Right lobe of liver (tissue), 6 donors: ENCODE data around the gene ARAP3. TPM values are rescaled to one million over a fixed set of nuclear protein-coding genes. Genes with fewer than 3 reads are reported as not detected.

Experiments
- ATAC-seq, 4 donors: fragments of 200-7000 bp; cut with Tn5 transposase; one replicate each; pipeline ENCODE4 v1.9.1; 2020; ENCODE audit warnings: mild to moderate bottlenecking in 4 of 4, moderate library complexity in 4 of 4
- DNase-seq, 3 donors: peaks; one replicate each; pipeline ENCODE4 v3.0.0-alpha.2; 2020
- H3K27ac ChIP-seq, 3 donors: fragments of 200-600 bp; one replicate each; pipeline ENCODE4 v1.8.0; 2022
- H3K27me3 ChIP-seq, 2 donors: fragments of 200-600 bp; one replicate each; pipeline ENCODE4 v1.8.0; 2022
- H3K36me3 ChIP-seq, 4 donors: fragments of 200-600 bp; sonication (generic) in 1 of 4; one replicate each; pipeline versions ENCODE4 v1.5.1 to v1.8.0; 2017 to 2022; ENCODE audit warnings: control low read depth in 1 of 4
- H3K4me1 ChIP-seq, 4 donors: fragments of 200-600 bp; sonication (generic) in 1 of 4; one replicate each; pipeline versions ENCODE4 v1.5.1 to v1.8.0; 2017 to 2022; ENCODE audit warnings: control low read depth in 1 of 4
- H3K4me3 ChIP-seq, 3 donors: fragments of 200-600 bp; one replicate each; pipeline ENCODE4 v1.8.0; 2022
- H3K9me3 ChIP-seq, 4 donors: fragments of 200-600 bp; sonication (generic) in 1 of 4; one replicate each; pipeline versions ENCODE4 v1.5.1 to v1.8.0; 2017 to 2022; ENCODE audit warnings: control low read depth in 1 of 4
- POLR2A ChIP-seq: fragments of 450-650 bp; IDR thresholded peaks from one replicate; pipeline ENCODE4 v1.6.1; 2017; ENCODE audit warnings: antibody characterized with exemption, mild to moderate bottlenecking
- WGBS: methylation state at CpG from one replicate; pipeline ENCODE4 v1.1.6; 2018; ENCODE audit warnings: low coverage, low lambda C conversion rate; ENCODE audit not compliant: insufficient coverage; ENCODE audit errors: missing lambda C conversion rate; 5-methylcytosine and 5-hydroxymethylcytosine counted together
- intact Hi-C, 2 donors: fragments of 100-400 bp; cut with DNase I; formaldehyde crosslinking; loops; one replicate each; pipeline versions ENCODE4 v1.11.2 to v1.14.1; 2022
- total RNA-seq, 6 experiments: library from RNA; depleted of rRNA in 2 of 6; stranded (reverse); fragments of >200 nt in 2 of 6; fragmentation: NEBNext Ultra II Directional in 3 of 6; extraction: Animal tissue kit (Norgen Biotek cat#: 25700) in 3 of 6; gene quantifications; one replicate each; pipeline versions ENCODE4 v1.1.0 to v1.2.4, GENCODE V29; 2016 to 2023
- TF ChIP-seq, protein P1 (sequence below), 4 donors: fragments of 200-600 bp in 3 of 4; fragments of 450-650 bp in 1 of 4; IDR thresholded peaks; one replicate each; pipeline versions ENCODE4 v1.5.1 to v1.8.0; 2016 to 2022; ENCODE audit warnings: antibody characterized with exemption in 4 of 4, mild to moderate bottlenecking in 2 of 4
- donor health status: DM: no; HTN: yes; CAD: no.
- donor health status: DM: no; HTN: no; CAD: no.
- donor health status: DM: no; HTN: no; CAD: no.
- donor health status: DM: no; HTN: yes; CAD: no.
- donor health status: DM: no; HTN: yes; CAD: no.

The ARAP3 gene
- total RNA-seq, 6 experiments from 2014 or later, result 1.4 to 6.0 (median 3.7) TPM

DNA sequence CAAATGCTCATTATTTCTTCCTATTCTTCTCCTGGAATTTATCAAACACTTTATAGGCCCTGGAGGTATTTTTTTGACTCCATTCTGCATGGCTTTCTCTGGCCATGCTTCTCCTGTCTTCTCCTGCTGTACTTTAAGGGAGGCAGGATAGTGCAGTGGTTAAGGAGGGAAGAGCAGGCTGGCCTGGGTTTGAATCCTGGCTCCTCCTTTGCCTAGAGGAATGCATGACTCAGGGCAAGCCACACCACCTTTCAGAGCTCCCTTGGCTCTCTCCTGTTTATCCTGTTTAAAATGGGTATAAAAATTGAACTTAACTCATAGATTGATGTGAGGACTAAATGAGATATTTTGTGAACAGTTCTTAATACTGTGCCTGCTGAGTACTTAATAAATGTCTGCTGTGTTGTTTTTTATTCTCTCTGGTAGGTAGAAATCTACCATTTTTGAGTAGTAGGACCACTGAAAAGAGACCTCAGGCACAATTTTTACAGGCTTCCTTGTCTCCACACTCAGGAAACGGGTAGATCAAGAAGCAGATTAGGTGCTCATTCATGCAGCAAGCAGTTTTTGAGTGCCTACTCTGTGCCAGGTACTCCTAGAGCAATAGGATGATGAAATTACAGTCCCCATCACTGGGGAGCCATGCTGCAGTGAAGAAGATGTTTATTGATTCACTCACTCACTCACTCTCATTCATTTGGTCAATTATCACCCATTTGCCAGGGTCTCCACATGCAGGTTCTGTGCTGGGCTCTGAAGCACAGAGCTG, 32.7 kb upstream of the ARAP3 start:
- ATAC-seq (no peak), DNase-seq (no peak)
- Histone ChIP-seq H3K27me3 (no peaks in the 10 kb centered on the region), H3K27ac (no peak overlapping the region), H3K4me3 (no peak overlapping the region), H3K36me3 (no peaks in the 10 kb centered on the region), H3K4me1 (no peaks in the 10 kb centered on the region), H3K9me3 (no peaks in the 10 kb centered on the region)
- TF ChIP-seq, protein P1, sequence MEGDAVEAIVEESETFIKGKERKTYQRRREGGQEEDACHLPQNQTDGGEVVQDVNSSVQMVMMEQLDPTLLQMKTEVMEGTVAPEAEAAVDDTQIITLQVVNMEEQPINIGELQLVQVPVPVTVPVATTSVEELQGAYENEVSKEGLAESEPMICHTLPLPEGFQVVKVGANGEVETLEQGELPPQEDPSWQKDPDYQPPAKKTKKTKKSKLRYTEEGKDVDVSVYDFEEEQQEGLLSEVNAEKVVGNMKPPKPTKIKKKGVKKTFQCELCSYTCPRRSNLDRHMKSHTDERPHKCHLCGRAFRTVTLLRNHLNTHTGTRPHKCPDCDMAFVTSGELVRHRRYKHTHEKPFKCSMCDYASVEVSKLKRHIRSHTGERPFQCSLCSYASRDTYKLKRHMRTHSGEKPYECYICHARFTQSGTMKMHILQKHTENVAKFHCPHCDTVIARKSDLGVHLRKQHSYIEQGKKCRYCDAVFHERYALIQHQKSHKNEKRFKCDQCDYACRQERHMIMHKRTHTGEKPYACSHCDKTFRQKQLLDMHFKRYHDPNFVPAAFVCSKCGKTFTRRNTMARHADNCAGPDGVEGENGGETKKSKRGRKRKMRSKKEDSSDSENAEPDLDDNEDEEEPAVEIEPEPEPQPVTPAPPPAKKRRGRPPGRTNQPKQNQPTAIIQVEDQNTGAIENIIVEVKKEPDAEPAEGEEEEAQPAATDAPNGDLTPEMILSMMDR (IDR thresholded peaks at IDR 0.05), result no peak
- no peak for TF ChIP-seq POLR2A
- 83% methylated on average over 1 of the region's 1 CpG for WGBS
- intact Hi-C loops, result no loop called here

DNA sequence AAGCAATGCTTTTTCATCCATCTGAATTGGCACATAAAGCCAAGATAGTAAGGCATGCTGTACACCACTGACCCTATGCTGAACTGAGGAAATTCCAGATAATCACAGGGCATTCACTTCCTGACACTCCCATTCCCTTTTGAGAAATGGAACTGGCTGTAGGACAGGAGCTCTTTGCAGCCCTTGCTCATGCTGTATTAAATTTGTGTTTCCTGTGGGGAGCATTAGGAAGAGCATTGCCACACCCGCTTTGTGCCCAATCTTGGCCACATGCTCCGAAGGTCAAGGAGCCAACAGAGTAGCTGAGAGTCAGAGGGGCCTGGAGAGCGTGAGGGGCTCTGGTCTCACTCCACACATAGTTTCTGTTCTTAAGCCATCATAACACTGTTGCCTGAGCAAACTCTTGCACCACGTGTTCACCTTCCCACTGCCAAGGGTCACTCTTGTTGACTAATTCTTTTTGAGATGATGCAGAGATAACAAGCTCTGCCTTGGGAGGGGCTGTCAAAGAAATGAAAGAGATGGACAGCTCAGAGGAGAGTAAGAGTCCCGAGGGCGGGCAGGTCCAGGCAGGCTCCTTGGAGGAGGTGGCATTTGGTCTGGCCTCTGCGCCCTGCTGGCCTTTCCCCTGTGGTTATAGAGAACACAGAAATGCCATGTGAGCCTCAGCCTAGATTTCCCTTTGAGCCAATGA, 31.7 kb upstream of the ARAP3 start:
- 41% methylated on average over 3 of the region's 7 CpGs for WGBS
- ATAC-seq (peak in 2 of 4 donors; percentile 50 to 60), DNase-seq (no peak)
- intact Hi-C loops, result no loop called here
- H3K36me3 ChIP-seq, result no peaks in the 10 kb centered on the region
- TF ChIP-seq POLR2A, result no peak
- TF ChIP-seq, protein P1 (IDR thresholded peaks at IDR 0.05), result no peak
- no peaks in the 10 kb centered on the region for H3K9me3 ChIP-seq
- H3K27me3 ChIP-seq, result no peaks in the 10 kb centered on the region
- no peaks in the 10 kb centered on the region for H3K4me1 ChIP-seq
- H3K27ac ChIP-seq, result no peak overlapping the region
- H3K4me3 ChIP-seq, result no peak overlapping the region

DNA sequence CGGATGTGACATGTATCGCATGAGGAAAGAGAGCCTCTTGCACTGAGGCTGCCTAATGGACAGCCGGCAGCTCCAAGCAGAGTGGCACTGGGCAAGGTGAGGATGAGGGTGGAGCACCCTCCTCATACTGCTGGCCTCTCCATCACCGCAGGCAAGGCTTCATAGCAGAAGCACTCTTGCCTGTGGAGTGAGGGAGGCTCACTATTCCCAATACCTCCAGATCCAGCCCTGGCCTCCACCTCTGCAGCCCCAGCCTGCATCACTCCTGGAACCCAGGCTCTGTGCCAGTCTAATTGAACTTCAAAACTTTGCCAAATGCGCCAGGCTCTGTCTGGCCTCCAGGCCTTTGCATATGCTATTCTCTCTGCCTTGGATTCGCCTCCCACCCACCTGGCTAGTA, 29.7 kb upstream of the ARAP3 start:
- Histone ChIP-seq H3K36me3 (no peaks in the 10 kb centered on the region), H3K9me3 (no peaks in the 10 kb centered on the region), H3K27me3 (no peaks in the 10 kb centered on the region), H3K4me1 (no peaks in the 10 kb centered on the region), H3K27ac (no peak overlapping the region), H3K4me3 (no peak overlapping the region)
- WGBS, result 90% methylated on average over 2 of the region's 6 CpGs
- ATAC-seq, result no peak
- DNase-seq, result no peak
- intact Hi-C loops, result no loop called here
- TF ChIP-seq, protein P1 (IDR thresholded peaks at IDR 0.05), result no peak
- no peak for TF ChIP-seq POLR2A

DNA sequence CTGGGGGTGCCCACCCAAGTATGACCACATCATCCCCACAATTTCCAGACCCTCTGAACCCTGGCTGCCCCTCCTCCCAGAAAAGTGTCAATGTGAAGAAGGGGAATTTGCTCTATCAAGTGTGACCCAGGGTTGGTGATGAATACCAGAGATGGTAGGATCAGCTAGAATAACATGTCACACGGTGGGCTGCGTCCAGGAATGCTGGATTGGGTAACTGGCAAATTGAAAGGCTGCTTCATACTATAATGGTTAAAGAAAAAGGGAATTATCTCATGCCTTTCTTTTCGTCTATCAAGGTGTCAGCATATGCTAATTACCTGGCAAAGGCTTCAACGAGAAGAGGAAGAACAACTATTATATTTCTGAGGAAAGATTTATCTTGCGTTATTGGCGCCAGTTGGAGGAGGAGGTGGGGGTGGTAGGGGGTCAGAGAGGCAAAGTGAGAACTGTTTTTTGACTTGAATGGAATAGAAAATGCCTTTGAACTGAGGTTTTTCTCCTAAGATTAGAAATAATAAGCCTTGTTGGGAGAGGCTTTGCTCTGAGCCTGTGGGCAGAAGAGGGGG, 27.8 kb upstream of the ARAP3 start:
- WGBS, result 59% methylated on average over 6 of the region's 6 CpGs
- ATAC-seq (no peak), DNase-seq (no peak)
- Histone ChIP-seq H3K4me3 (no peak overlapping the region), H3K9me3 (no peaks in the 10 kb centered on the region), H3K36me3 (no peaks in the 10 kb centered on the region), H3K27me3 (no peaks in the 10 kb centered on the region), H3K27ac (no peak overlapping the region), H3K4me1 (no peaks in the 10 kb centered on the region)
- intact Hi-C loops, result loop anchor here in 1 of 2 donors (10.0 kb wide), 1 partner anchor 105 kb away; no protein-coding TSS in a partner anchor
- TF ChIP-seq, protein P1 (IDR thresholded peaks at IDR 0.05), result no peak
- no peak for TF ChIP-seq POLR2A
